HG02610 (cell line): ENCODE results near the gene ZC3H13.
"Not testable (repeated sequence)": the region's sequence is repeated elsewhere in the genome, so short reads cannot be mapped to it uniquely, and the experiment has no call there.

Experiments used
- ATAC-seq: cut with Tn5 transposase; IDR thresholded peaks from one replicate; pipeline ENCODE4 v1.9.1; 2021; ENCODE audit warnings: mild to moderate bottlenecking, moderate library complexity; ENCODE audit not compliant: unreplicated experiment

ZC3H13 gene

GRCh38 chr13:46016216-46016615, 36.3 kb downstream of the ZC3H13 start:
- ATAC-seq, result no peak

- ATAC-seq, result no peak
These were observed 37.2 kb downstream of the ZC3H13 start for GRCh38 chr13:46015366-46015765.

- ATAC-seq, result no peak
These were observed 40.1 kb downstream of the ZC3H13 start for GRCh38 chr13:46012404-46012803.

- no peak for ATAC-seq
These were observed 42.4 kb downstream of the ZC3H13 start for GRCh38 chr13:46010148-46010547.

GRCh38 chr13:46008631-46009030, 43.9 kb downstream of the ZC3H13 start:
- no peak for ATAC-seq

- no peak for ATAC-seq
These were observed 45.7 kb downstream of the ZC3H13 start for GRCh38 chr13:46006688-46007452.

GRCh38 chr13:46004491-46004890, 48.1 kb downstream of the ZC3H13 start:
- ATAC-seq, result no peak

GRCh38 chr13:45996631-45997030, 55.9 kb downstream of the ZC3H13 start:
- ATAC-seq, result no peak

GRCh38 chr13:45995245-45995644, 57.3 kb downstream of the ZC3H13 start:
- no peak for ATAC-seq

GRCh38 chr13:45994752-45995151, 57.8 kb downstream of the ZC3H13 start:
- no peak for ATAC-seq

GRCh38 chr13:45989607-45990006, 62.9 kb downstream of the ZC3H13 start:
- ATAC-seq, result no peak

- ATAC-seq, result not testable (repeated sequence)
These were observed 71.4 kb downstream of the ZC3H13 start for GRCh38 chr13:45981127-45981526.

GRCh38 chr13:45975337-45975736, 77.2 kb downstream of the ZC3H13 start:
- ATAC-seq, result no peak

GRCh38 chr13:45974500-45974899, 78.0 kb downstream of the ZC3H13 start:
- no peak for ATAC-seq

GRCh38 chr13:45967589-45967988, 85.0 kb downstream of the ZC3H13 start:
- ATAC-seq, result no peak

GRCh38 chr13:45966715-45967114, 85.8 kb downstream of the ZC3H13 start:
- no peak for ATAC-seq

GRCh38 chr13:45961468-45961867, 91.1 kb downstream of the ZC3H13 start:
- ATAC-seq, result no peak

GRCh38 chr13:45954836-45955800, 97.4 kb downstream of the ZC3H13 start:
- ATAC-seq, result no peak

GRCh38 chr13:45953082-45953481, 99.5 kb downstream of the ZC3H13 start:
- ATAC-seq, result no peak

GRCh38 chr13:45951724-45952123, 100.8 kb downstream of the ZC3H13 start:
- ATAC-seq, result no peak

GRCh38 chr13:45951166-45951565, 101.4 kb downstream of the ZC3H13 start:
- no peak for ATAC-seq
